Testis (tissue), 3 donors: ENCODE measurements around the gene HRH4. TPM values are rescaled to one million over a fixed set of nuclear protein-coding genes. Genes with fewer than 3 reads are reported as not detected.

ENCODE experiments used
- DNase-seq: peaks from one replicate; pipeline ENCODE4 v3.0.0-alpha.2; 2019
- H3K27ac ChIP-seq, 2 donors: fragments of 200-600 bp; sonication (generic); one replicate each; pipeline ENCODE4 v1.5.1; 2019
- H3K27me3 ChIP-seq: fragments of 200-600 bp; sonication (generic); one replicate; pipeline ENCODE4 v1.5.1; 2019
- H3K36me3 ChIP-seq: fragments of 200-600 bp; sonication (generic); one replicate; pipeline ENCODE4 v1.5.1; 2017; ENCODE audit warnings: low read depth; ENCODE audit errors: missing control alignments
- H3K4me1 ChIP-seq: fragments of 200-600 bp; sonication (generic); one replicate; pipeline ENCODE4 v1.5.1; 2019
- H3K4me3 ChIP-seq, 2 donors: fragments of 200-600 bp; sonication (generic); one replicate each; pipeline ENCODE4 v1.5.1; 2017 to 2019
- H3K9me3 ChIP-seq: fragments of 200-600 bp; sonication (generic); one replicate; pipeline ENCODE4 v1.5.1; 2017
- POLR2A ChIP-seq: fragments of 450-650 bp; IDR thresholded peaks from one replicate; pipeline ENCODE4 v1.6.1; 2017; ENCODE audit warnings: antibody characterized with exemption, mild to moderate bottlenecking, moderate library complexity
- WGBS, 2 donors: methylation state at CpG; one replicate each; pipeline ENCODE4 v1.1.5; 2018; 5-methylcytosine and 5-hydroxymethylcytosine counted together
- intact Hi-C: fragments of 100-400 bp; cut with DNase I; formaldehyde crosslinking; loops from one replicate; pipeline ENCODE4 v1.15.1; 2023; ENCODE audit warnings: low total_unique reads
- polyA plus RNA-seq: library from polyadenylated mRNA; stranded (reverse); fragments of 350-450 nt; fragmentation: Illumina TruSeq; extraction: RNeasy Lipid Tissue Mini Kit (QIAGEN cat#74804); gene quantifications from one replicate; pipeline ENCODE4 v1.2.3, GENCODE V29; 2014; ENCODE audit warnings: low read depth, low replicate concordance; ENCODE audit not compliant: insufficient read depth
- small RNA-seq, 2 donors: library from RNA; depleted of rRNA; stranded (forward); fragments of <200 nt; gene quantifications; one replicate each; pipeline ENCODE3, GENCODE V24; 2016
- total RNA-seq, 2 donors: library from RNA; depleted of rRNA; stranded (reverse); fragments of >200 nt; gene quantifications; one replicate each; pipeline ENCODE4 v1.2.3, GENCODE V29; 2016
- TF ChIP-seq, protein P1 (sequence below), 3 experiments: fragments of 450-650 bp in 2 of 3; fragments of 200-600 bp in 1 of 3; sonication (generic) in 1 of 3; IDR thresholded peaks; one replicate each; pipeline ENCODE4 v1.5.1; 2016 to 2019; ENCODE audit warnings: antibody characterized with exemption in 3 of 3, mild to moderate bottlenecking in 2 of 3, moderate library complexity in 1 of 3

HRH4 gene
- total and polyA plus RNA-seq, 3 donors from 2014 or later: 0.37 to 0.42 (median 0.39) TPM

GRCh38 chr18:24517554-24517953 is 57.1 kb downstream of the HRH4 start:
- no peak for DNase-seq
- intact Hi-C loops: no loop called here
- H3K9me3 ChIP-seq: no peaks in the 10 kb centered on the region
- H3K4me3 ChIP-seq: no peak overlapping the region
- no peaks in the 10 kb centered on the region for H3K36me3 ChIP-seq
- H3K4me1 ChIP-seq: no peaks in the 10 kb centered on the region
- H3K27me3 ChIP-seq: no peaks in the 10 kb centered on the region
- no peak overlapping the region for H3K27ac ChIP-seq
- no peak for TF ChIP-seq POLR2A
- TF ChIP-seq, protein P1, sequence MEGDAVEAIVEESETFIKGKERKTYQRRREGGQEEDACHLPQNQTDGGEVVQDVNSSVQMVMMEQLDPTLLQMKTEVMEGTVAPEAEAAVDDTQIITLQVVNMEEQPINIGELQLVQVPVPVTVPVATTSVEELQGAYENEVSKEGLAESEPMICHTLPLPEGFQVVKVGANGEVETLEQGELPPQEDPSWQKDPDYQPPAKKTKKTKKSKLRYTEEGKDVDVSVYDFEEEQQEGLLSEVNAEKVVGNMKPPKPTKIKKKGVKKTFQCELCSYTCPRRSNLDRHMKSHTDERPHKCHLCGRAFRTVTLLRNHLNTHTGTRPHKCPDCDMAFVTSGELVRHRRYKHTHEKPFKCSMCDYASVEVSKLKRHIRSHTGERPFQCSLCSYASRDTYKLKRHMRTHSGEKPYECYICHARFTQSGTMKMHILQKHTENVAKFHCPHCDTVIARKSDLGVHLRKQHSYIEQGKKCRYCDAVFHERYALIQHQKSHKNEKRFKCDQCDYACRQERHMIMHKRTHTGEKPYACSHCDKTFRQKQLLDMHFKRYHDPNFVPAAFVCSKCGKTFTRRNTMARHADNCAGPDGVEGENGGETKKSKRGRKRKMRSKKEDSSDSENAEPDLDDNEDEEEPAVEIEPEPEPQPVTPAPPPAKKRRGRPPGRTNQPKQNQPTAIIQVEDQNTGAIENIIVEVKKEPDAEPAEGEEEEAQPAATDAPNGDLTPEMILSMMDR (IDR thresholded peaks at IDR 0.05): no peak
- 93 to 94% methylated on average over 7 to 8 of the region's 8 CpGs for WGBS, 2 donors

DNA sequence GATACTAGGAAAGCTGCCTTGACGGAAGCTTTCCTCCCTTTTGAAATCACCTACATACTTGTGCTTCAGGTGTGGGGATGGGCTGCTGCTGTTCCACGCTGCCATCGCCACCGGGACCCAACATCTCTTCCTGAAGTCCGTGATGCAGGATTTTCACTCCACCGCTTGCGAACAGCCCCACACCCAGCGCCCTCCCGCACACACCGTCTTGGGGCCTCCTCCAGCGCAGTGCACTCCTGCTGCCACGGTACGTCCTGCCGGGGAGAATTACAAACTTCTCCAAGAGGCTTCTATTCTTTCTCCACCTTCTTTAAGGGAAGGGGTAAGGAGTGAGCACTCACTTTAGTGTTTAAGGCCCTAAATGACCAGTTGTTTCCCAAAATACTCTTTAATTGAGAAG is 58.2 kb downstream of the HRH4 start:
- Histone ChIP-seq H3K4me1 (no peaks in the 10 kb centered on the region), H3K27ac (no peak overlapping the region), H3K36me3 (no peaks in the 10 kb centered on the region), H3K27me3 (no peaks in the 10 kb centered on the region), H3K9me3 (no peaks in the 10 kb centered on the region), H3K4me3 (peak overlapping the region in 1 of 2 donors; percentile 13)
- 63 to 73% methylated on average over 14 of the region's 14 CpGs for WGBS, 2 donors
- no peak for DNase-seq
- intact Hi-C loops: no loop called here
- TF ChIP-seq, protein P1 (IDR thresholded peaks at IDR 0.05): no peak
- TF ChIP-seq POLR2A: no peak

Small RNA genes within 50 kb of the gene (small RNA-seq; reads per million reads assigned to genes)
- 0 reads per million in 2 donors for gene RF00019

Other genes starting within 250 kb of the HRH4 start
- gene OSBPL1A, start 62.8 kb upstream of the HRH4 start, total RNA-seq: 10 to 100 TPM; 43.8 to 45.0 TPM
- 32.0 TPM for gene OSBPL1A, start 62.8 kb upstream of the HRH4 start, polyA plus RNA-seq
- gene IMPACT, start 34.0 kb upstream of the HRH4 start, total RNA-seq: 10 to 100 TPM; 49.0 to 50.4 TPM
- 59.7 TPM for gene IMPACT, start 34.0 kb upstream of the HRH4 start, polyA plus RNA-seq